HG03378 (cell line): ENCODE results near the gene PLPPR1.
"Not testable (repeated sequence)": the region's sequence is repeated elsewhere in the genome, so short reads cannot be mapped to it uniquely, and the experiment has no call there.

Source experiments
- ATAC-seq: cut with Tn5 transposase; IDR thresholded peaks from one replicate; pipeline ENCODE4 v1.9.1; 2021; ENCODE audit warnings: mild to moderate bottlenecking, moderate library complexity; ENCODE audit not compliant: unreplicated experiment

PLPPR1 gene

GRCh38 chr9:101270302-101270701 is 241.8 kb downstream of the PLPPR1 start:
- ATAC-seq = no peak

DNA sequence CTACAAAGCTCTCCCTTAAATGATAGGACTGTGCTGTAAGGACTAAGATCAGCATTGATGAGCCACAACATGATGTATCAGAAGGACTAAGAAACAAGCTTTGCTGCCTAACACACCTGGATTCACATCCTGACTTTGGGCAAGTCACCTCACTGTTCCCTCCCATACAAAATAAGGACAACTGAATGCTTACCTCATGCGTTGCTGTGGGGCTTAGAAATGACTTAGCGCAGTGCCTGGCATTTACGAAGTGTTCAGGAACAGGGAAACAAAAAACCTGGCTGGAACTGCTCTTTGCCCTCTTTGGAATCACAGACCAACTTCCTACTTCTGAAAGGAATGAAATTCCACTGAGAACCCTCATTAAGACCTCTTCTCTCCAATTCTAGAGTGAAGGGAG is 242.6 kb downstream of the PLPPR1 start:
- no peak for ATAC-seq

DNA sequence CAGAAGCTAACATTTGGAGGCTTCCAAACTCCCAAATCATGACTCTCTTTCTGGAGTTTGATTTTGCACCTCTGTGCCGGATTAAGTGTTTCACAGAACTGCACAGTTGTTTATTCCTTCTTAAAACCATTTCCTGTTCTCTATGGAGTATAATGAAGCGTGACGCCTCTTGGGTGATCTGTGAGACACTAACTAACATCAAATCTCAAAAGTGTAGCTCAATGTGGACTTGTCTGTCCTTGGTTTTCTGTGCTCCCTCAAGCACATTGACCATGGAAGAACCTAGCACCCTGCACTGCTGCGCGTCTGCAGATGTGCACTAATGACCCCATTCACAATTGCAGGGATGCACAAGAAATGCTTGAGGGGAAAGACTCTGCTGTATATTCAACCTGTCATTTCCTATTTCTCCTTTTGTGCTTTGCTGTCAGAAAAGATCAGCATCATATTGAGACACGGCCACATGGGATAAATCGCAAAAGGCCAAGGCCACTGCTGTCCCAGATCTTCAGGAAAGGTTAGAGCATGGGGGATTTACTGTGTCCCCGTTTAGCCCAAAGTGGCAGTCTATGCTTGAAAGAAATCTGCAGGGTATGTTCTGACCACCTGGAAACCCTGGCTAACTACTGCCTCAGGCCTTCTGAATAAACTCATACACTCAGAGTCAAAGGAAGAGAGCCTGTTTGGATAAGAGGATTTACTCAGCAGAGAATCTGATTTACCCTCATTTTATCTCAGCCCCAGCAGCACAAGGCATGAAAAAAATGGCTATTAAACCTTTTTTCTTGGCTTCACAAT is 246.6 kb downstream of the PLPPR1 start:
- no peak for ATAC-seq

GRCh38 chr9:101275769-101276250 is 247.3 kb downstream of the PLPPR1 start:
- no peak for ATAC-seq

DNA sequence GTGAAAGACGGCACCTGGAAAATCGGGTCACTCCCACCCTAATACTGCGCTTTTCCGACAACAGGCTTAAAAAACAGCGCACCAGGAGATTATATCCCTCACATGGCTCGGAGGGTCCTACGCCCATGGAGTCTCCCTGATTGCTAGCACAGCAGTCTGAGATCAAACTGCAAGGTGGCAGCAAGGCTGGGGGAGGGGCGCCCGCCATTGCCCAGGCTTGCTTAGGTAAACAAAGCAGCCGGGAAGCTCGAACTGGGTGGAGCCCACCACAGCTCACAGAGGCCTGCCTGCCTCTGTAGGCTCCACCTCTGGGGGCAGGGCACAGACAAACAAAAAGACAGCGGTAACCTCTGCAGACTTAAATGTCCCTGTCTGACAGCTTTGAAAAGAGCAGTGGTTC is 262.5 kb downstream of the PLPPR1 start:
- ATAC-seq = not testable (repeated sequence)

DNA sequence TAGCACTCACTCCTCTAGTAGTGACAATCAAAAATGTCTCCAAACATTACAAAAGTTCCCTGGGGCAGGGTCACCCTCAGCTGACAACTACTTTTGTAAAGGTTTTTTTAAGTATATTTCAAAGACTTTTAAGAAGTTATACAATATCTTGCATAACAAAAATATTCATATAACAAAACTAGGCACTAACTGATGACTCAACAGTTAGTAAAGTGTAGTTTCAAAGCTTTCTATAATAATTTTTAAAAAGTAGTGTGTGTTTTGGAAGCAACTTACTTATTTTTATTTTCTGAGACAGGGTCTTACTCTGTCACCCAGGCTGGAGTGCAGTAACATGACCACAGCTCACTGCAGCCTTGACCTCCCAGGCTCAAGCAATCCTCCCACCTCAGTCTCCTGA is 271.4 kb downstream of the PLPPR1 start:
- ATAC-seq = no peak

- no peak for ATAC-seq
These were observed 278.5 kb downstream of the PLPPR1 start for GRCh38 chr9:101307051-101307450.

- ATAC-seq = no peak
These were observed 279.1 kb downstream of the PLPPR1 start for GRCh38 chr9:101307524-101308213.

DNA sequence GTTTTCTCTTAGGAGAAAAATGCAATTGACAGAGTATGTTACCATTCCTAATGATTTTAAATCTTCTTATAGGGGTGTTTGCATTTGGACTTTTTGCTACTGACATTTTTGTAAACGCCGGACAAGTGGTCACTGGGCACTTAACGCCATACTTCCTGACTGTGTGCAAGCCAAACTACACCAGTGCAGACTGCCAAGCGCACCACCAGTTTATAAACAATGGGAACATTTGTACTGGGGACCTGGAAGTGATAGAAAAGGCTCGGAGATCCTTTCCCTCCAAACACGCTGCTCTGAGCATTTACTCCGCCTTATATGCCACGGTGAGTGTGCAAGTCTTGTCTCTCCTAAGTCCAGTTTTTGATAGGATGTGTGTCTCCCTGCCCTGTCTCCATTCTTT is 280.6 kb downstream of the PLPPR1 start:
- no peak for ATAC-seq

DNA sequence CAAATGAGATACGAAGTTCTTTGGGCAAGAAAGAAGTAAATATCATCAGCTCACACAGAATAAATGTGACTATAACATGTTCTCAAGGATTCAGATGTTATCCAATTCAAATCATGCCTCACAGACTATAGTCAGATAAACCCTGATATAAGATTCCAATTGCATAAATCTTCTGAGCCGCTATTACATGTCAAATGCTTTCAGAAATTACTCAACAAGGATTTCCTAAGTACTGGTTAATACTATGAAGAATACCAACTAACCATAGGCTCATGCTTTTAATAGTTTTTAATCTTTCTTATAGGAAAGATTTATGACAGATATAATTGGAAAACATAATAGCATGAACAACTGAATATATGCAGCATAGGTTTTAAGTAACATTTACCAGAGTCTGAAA is 282.7 kb downstream of the PLPPR1 start:
- no peak for ATAC-seq

GRCh38 chr9:101311758-101312420 is 283.4 kb downstream of the PLPPR1 start:
- peak; percentile 97 for ATAC-seq

DNA sequence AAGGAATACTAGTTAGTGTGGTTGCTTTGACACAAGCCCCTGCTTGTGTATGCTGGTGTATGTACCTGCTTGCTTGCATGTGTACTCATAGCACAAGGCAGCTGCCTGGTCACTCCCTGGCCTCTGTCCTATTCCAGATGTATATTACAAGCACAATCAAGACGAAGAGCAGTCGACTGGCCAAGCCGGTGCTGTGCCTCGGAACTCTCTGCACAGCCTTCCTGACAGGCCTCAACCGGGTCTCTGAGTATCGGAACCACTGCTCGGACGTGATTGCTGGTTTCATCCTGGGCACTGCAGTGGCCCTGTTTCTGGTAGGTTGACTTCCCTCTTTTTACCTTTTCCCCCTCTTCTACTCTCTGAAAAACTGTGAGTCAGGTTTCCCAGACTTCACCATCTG is 284.1 kb downstream of the PLPPR1 start:
- no peak for ATAC-seq

- ATAC-seq = no peak
These were observed 286.6 kb downstream of the PLPPR1 start for GRCh38 chr9:101315112-101315450.

GRCh38 chr9:101317735-101318134 is 289.2 kb downstream of the PLPPR1 start:
- no peak for ATAC-seq

DNA sequence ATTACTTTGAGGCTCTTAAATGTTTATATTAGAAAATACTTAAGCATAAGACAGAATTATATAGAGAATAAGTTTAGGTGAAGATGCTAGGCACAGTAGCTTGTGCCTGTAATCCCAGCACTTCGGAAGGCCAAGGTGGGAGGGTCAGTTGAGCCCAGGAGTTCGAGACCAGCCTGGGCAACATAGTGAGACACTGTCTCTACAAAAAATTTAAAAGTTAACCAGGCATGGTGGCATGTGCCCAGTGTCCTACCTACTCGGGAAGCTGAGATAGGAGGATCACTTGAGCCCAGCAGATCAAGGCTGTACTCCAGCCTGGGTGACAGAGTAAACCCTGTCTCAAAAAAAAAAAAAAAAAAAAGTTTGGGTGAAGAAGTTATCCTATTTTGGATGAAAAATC is 294.6 kb downstream of the PLPPR1 start:
- ATAC-seq = no peak

DNA sequence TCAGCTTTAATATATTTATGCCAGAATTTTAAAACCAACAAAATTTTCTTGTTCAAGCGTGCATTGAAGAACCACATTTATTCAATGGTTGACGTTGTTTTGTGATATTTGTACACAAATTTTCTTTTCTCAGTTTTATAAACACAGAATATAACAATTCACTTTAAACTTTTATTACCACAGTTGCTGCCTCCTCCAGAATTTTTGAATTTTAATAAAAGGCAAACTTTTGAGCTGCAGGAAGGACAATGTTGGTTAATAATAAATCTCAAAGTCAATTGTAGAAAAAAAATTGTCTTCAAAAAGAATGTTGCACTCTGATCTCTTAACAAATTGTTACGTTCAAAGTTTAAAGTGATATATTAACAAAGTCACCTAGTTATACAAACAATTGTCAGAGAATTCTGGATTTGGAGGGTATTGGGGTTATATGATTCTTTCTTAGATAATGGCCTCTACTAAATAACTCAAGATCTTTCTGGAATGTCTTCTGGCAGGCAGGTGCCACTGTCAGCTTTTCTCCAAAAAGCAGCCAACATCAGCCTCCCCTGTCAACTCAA is 295.8 kb downstream of the PLPPR1 start:
- ATAC-seq = no peak

DNA sequence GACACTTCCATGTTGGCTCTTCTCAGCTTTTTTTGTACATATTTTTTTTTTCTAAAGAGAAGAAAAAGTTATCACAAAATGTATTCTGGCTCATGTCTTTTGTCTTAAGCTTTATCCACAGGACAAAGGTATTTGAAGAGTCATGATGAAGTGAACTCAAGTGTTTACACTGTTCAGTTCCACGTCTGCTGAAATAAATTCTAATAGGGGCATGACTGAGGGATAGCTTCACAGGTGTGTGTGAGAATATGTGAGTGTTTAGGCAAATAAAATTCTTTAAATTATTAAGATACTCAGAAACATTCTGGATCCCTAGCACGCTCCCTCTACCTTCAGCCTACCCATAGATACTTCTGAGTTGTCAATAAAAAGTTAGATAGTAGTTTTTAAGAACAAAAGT is 296.5 kb downstream of the PLPPR1 start:
- no peak for ATAC-seq

- no peak for ATAC-seq
These were observed 297.5 kb downstream of the PLPPR1 start for GRCh38 chr9:101326035-101326434.

GRCh38 chr9:101326501-101326900 is 298.0 kb downstream of the PLPPR1 start:
- ATAC-seq = no peak

DNA sequence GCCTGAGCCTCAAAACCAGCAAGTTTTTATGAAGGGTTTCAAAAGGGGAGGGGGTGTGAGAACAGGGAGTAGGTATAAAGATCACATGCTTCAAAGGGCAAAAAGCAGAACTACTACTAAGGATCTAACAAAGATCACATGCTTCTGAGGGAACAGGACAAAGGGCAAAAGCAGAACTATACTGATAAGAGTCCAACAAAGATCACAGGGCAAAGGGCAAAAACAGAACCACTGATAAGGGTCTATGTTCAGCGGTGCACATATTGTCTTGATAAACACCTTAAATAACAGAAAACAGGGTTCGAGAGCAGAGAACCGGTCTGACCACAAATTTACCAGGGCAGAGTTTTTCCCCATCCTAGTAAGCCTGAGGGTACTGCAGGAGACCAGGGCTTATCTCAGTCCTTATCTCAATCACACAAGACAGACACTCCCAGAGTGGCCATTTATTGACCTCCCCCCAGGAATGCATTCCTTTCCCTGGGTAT is 298.9 kb downstream of the PLPPR1 start:
- ATAC-seq = not testable (repeated sequence)

DNA sequence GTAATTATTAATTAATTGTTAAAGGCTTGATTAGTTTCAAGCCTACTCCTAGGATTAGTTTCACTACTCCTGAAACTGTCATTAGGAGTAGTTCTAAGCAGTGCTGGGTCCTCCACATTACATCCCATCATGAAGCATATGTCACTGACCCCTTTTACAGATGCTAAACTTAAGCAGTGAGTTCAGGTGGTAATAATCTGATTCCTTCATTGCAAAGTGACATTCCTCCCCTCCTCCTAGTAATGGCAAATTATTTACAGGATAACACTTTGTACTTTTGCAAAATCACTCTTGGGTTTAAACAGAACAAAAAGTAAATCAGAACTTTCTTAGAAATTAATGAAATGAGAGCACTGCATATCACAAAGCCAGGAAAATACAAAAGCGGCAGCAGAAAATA is 303.8 kb downstream of the PLPPR1 start:
- no peak for ATAC-seq
